ENCODE results near the gene CATSPER1. TPM values are rescaled to one million over a fixed set of nuclear protein-coding genes. Genes with fewer than 3 reads are reported as not detected.

Gene CATSPER1
- total RNA-seq, 1 experiment from 2014 or later = 0.15 TPM

DNA sequence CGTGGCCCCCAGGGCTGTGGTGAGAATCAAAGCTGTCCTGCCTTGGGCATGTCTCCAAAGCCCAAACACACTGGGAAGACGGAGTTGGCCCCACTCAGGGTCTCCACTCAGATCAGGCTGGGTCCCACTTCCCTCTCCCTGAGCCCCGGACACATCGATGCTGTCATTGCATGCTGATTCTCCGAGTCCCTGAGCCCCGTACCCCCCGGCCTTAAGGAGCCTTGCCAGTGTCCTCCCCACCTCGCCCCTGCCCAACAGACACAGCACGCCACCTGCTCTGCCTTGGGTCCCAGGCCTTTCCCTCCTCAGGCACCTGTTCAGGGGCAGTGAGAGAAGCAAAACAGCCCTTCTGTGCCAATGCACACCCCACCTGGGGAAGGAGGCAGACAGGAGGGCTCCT lies 38.9 kb downstream of the CATSPER1 start:
- ChIA-PET POLR2A (no interaction called here), CTCF (no interaction called here)
- DNase-seq (ENCODE audit: low read depth, low spot score) (no peak), ATAC-seq (no peak)
- no peaks in the 10 kb centered on the region for H3K4me1 ChIP-seq (ENCODE audit: control insufficient read depth, insufficient read depth, low read length)
- H3K27me3 ChIP-seq (ENCODE audit: control insufficient read depth, insufficient read depth, low read length) = no peaks in the 10 kb centered on the region
- no peak overlapping the region for H3K27ac ChIP-seq (ENCODE audit: low read length)
- no peaks in the 10 kb centered on the region for H3K9me3 ChIP-seq (ENCODE audit: control insufficient read depth, insufficient read depth, low read depth, low read length)
- BruUV-seq (replicated peaks) = no TSS peak
- in situ Hi-C loops (cut with HindIII; ENCODE audit: low pct_unique_long_range_greater_than_20kb, low sequenced_read_pairs) = no loop called here
- intact Hi-C loops (cut with micrococcal nuclease; ENCODE audit: unreplicated experiment) = no loop called here
- H3K4me3 ChIP-seq (ENCODE audit: low read depth in 2 of 2, low read length in 2 of 2) = no peak overlapping the region
- H3K36me3 ChIP-seq (ENCODE audit: control insufficient read depth, insufficient read depth, low read length) = no peaks in the 10 kb centered on the region
- TF ChIP-seq, protein P1, sequence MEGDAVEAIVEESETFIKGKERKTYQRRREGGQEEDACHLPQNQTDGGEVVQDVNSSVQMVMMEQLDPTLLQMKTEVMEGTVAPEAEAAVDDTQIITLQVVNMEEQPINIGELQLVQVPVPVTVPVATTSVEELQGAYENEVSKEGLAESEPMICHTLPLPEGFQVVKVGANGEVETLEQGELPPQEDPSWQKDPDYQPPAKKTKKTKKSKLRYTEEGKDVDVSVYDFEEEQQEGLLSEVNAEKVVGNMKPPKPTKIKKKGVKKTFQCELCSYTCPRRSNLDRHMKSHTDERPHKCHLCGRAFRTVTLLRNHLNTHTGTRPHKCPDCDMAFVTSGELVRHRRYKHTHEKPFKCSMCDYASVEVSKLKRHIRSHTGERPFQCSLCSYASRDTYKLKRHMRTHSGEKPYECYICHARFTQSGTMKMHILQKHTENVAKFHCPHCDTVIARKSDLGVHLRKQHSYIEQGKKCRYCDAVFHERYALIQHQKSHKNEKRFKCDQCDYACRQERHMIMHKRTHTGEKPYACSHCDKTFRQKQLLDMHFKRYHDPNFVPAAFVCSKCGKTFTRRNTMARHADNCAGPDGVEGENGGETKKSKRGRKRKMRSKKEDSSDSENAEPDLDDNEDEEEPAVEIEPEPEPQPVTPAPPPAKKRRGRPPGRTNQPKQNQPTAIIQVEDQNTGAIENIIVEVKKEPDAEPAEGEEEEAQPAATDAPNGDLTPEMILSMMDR (IDR thresholded peaks at IDR 0.05) = no peak
- TF ChIP-seq, protein P2, sequence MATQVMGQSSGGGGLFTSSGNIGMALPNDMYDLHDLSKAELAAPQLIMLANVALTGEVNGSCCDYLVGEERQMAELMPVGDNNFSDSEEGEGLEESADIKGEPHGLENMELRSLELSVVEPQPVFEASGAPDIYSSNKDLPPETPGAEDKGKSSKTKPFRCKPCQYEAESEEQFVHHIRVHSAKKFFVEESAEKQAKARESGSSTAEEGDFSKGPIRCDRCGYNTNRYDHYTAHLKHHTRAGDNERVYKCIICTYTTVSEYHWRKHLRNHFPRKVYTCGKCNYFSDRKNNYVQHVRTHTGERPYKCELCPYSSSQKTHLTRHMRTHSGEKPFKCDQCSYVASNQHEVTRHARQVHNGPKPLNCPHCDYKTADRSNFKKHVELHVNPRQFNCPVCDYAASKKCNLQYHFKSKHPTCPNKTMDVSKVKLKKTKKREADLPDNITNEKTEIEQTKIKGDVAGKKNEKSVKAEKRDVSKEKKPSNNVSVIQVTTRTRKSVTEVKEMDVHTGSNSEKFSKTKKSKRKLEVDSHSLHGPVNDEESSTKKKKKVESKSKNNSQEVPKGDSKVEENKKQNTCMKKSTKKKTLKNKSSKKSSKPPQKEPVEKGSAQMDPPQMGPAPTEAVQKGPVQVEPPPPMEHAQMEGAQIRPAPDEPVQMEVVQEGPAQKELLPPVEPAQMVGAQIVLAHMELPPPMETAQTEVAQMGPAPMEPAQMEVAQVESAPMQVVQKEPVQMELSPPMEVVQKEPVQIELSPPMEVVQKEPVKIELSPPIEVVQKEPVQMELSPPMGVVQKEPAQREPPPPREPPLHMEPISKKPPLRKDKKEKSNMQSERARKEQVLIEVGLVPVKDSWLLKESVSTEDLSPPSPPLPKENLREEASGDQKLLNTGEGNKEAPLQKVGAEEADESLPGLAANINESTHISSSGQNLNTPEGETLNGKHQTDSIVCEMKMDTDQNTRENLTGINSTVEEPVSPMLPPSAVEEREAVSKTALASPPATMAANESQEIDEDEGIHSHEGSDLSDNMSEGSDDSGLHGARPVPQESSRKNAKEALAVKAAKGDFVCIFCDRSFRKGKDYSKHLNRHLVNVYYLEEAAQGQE (IDR thresholded peaks at IDR 0.05; ENCODE audit: insufficient read depth in 1 of 2, low read depth in 2 of 2, low read length in 1 of 2) = no peak
- TF ChIP-seq POLR2AphosphoS5 (IDR thresholded peaks at IDR 0.05; ENCODE audit: low read depth, low read length) (no peak), SIN3A (IDR thresholded peaks at IDR 0.05; ENCODE audit: borderline replicate concordance, insufficient read depth, low read depth, low read length) (no peak), TCF7L2 (IDR thresholded peaks at IDR 0.05; ENCODE audit: low read depth, low read length) (no peak)

DNA sequence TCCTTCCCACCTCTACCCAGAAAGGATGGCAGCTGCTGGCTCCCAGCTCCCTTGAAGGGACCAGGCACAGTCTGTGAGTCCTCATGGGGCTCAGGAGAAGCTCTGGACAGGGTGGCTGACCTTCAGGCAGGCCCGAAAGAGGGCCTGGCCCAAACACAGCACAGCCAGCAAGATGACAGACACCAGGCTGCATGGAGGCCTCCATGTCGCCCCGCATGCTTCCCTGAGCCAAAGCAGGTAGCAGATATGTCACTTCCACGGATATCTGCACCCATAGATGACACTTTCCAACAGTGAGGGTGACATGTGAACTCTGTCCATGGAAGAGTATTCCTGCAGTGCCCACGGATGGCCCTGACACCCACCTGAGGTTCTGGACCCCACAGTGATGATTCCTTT lies 42.7 kb downstream of the CATSPER1 start:
- no peaks in the 10 kb centered on the region for H3K27me3 ChIP-seq (ENCODE audit: control insufficient read depth, insufficient read depth, low read length)
- DNase-seq (ENCODE audit: low read depth, low spot score) = no peak
- in situ Hi-C loops (cut with HindIII; ENCODE audit: low pct_unique_long_range_greater_than_20kb, low sequenced_read_pairs) = no loop called here
- no peak overlapping the region for H3K4me3 ChIP-seq (ENCODE audit: low read depth in 2 of 2, low read length in 2 of 2)
- H3K9me3 ChIP-seq (ENCODE audit: control insufficient read depth, insufficient read depth, low read depth, low read length) = no peaks in the 10 kb centered on the region
- no TSS peak for BruUV-seq (replicated peaks)
- intact Hi-C loops (cut with micrococcal nuclease; ENCODE audit: unreplicated experiment) = no loop called here
- no peaks in the 10 kb centered on the region for H3K4me1 ChIP-seq (ENCODE audit: control insufficient read depth, insufficient read depth, low read length)
- CTCF ChIA-PET = interaction anchor here (1.8 kb wide), 1 partner anchor 95 kb away, joined by 10 read pairs; the partner anchor contains the start of gene FIBP
- TF ChIP-seq POLR2AphosphoS5 (IDR thresholded peaks at IDR 0.05; ENCODE audit: low read depth, low read length) = no peak
- TF ChIP-seq, protein P1 (IDR thresholded peaks at IDR 0.05) = no peak
- TF ChIP-seq, protein P2 (IDR thresholded peaks at IDR 0.05; ENCODE audit: insufficient read depth in 1 of 2, low read depth in 2 of 2, low read length in 1 of 2) = no peak
- no peak for TF ChIP-seq TCF7L2 (IDR thresholded peaks at IDR 0.05; ENCODE audit: low read depth, low read length)
- no peak for TF ChIP-seq SIN3A (IDR thresholded peaks at IDR 0.05; ENCODE audit: borderline replicate concordance, insufficient read depth, low read depth, low read length)
- POLR2A ChIA-PET = no interaction called here
- no peaks in the 10 kb centered on the region for H3K36me3 ChIP-seq (ENCODE audit: control insufficient read depth, insufficient read depth, low read length)
- ATAC-seq = no peak
- no peak overlapping the region for H3K27ac ChIP-seq (ENCODE audit: low read length)

All from Panc1 (cell line).